NCI-H1417 treated with DMSO at 0.1 percent for 48 hours (cell line): Measurements from ENCODE around the gene GRID1.

ENCODE experiments used
- DNase-seq: peaks from one replicate; lab custom pipeline; 2025; lab: John Stamatoyannopoulos, UW

Gene GRID1

GRCh38 chr10:86368987-86369386 is 2.4 kb upstream of the GRID1 start:
- no peak for DNase-seq

GRCh38 chr10:86368046-86368445 is 1.5 kb upstream of the GRID1 start:
- DNase-seq, result no peak

- DNase-seq, result no peak
Measured at GRCh38 chr10:86367152-86367951, 757 bp upstream of the GRID1 start.

- DNase-seq, result no peak
Measured at GRCh38 chr10:86366902-86367151, 232 bp upstream of the GRID1 start.

- DNase-seq, result no peak
Measured at GRCh38 chr10:86365346-86366032, 1.1 kb downstream of the GRID1 start.

GRCh38 chr10:86364491-86365345 is 1.9 kb downstream of the GRID1 start:
- no peak for DNase-seq

- DNase-seq, result no peak
Measured at GRCh38 chr10:86363833-86364490, 2.6 kb downstream of the GRID1 start.

- no peak for DNase-seq
Measured at GRCh38 chr10:86363184-86363832, 3.3 kb downstream of the GRID1 start.

GRCh38 chr10:86362586-86363183 is 3.9 kb downstream of the GRID1 start:
- no peak for DNase-seq

GRCh38 chr10:86362129-86362527 is 4.5 kb downstream of the GRID1 start:
- DNase-seq, result no peak

GRCh38 chr10:86361156-86362128 is 5.2 kb downstream of the GRID1 start:
- DNase-seq, result no peak

- no peak for DNase-seq
Measured at GRCh38 chr10:86360657-86361056, 5.9 kb downstream of the GRID1 start.

- no peak for DNase-seq
Measured at GRCh38 chr10:86359954-86360353, 6.6 kb downstream of the GRID1 start.

- DNase-seq, result no peak
Measured at GRCh38 chr10:86359111-86359510, 7.5 kb downstream of the GRID1 start.

GRCh38 chr10:86357676-86358075 is 8.9 kb downstream of the GRID1 start:
- no peak for DNase-seq

- no peak for DNase-seq
Measured at GRCh38 chr10:86357041-86357440, 9.6 kb downstream of the GRID1 start.

- no peak for DNase-seq
Measured at GRCh38 chr10:86356296-86356695, 10.3 kb downstream of the GRID1 start.

- no peak for DNase-seq
Measured at GRCh38 chr10:86355571-86356038, 11.0 kb downstream of the GRID1 start.

GRCh38 chr10:86354761-86355540 is 11.6 kb downstream of the GRID1 start:
- no peak for DNase-seq
